Measurements from ENCODE around the gene KCNA5.

The KCNA5 gene

DNA sequence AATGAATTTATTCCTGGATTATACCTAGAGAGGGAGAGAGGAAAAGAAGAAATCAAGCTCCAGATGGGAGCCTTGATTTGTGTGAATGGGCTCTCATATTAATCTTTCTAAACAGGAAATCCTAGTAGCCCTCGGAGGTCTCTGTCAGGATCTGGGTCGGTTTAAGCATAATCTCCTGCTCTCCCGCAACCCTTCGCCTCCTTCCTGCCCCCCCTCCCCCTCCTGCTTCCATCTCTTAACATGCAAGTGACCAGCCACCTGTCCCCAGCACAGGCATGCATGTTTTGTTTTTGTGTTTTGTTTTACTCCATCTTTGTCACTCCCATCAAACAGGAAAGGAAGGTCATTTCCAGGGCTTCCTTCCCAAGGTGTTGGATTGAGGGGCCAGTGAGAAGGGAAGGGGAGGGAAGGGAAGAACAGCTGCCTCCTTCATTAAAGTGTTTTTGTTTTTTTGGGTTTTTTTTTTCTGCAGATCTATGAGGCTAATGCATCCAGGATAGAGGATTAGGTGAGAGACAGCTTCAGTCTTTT is 4.8 kb upstream of the KCNA5 start:
- no peak for DNase-seq (ENCODE audit: low read depth)
- H3K4me3 ChIP-seq (ENCODE audit: control insufficient read depth, low read depth, low read length) = no peak overlapping the region
- TF ChIP-seq, protein P1, sequence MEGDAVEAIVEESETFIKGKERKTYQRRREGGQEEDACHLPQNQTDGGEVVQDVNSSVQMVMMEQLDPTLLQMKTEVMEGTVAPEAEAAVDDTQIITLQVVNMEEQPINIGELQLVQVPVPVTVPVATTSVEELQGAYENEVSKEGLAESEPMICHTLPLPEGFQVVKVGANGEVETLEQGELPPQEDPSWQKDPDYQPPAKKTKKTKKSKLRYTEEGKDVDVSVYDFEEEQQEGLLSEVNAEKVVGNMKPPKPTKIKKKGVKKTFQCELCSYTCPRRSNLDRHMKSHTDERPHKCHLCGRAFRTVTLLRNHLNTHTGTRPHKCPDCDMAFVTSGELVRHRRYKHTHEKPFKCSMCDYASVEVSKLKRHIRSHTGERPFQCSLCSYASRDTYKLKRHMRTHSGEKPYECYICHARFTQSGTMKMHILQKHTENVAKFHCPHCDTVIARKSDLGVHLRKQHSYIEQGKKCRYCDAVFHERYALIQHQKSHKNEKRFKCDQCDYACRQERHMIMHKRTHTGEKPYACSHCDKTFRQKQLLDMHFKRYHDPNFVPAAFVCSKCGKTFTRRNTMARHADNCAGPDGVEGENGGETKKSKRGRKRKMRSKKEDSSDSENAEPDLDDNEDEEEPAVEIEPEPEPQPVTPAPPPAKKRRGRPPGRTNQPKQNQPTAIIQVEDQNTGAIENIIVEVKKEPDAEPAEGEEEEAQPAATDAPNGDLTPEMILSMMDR (IDR thresholded peaks at IDR 0.05; ENCODE audit: control insufficient read depth, insufficient read depth, low read depth, low read length, missing control alignments) = no peak

DNA sequence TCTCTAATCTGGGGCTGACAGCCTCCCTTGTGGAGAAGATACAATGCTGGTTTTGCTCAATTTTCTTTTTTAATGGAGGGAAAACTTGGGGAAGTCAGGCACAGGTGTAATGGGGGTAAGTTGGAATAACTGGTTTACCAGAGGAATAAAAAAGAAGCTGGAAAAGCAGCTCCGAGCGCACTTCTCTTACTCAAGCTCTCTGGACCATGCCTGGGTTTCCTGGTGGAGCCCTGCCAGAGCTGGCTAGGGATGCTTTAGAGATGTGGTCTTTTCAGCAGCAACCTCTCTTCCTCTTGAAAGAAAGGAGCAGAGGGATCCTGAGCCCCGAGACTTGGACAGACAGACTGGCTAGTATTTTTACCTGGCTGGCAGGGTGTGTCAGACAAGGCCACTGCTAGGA is 3.9 kb upstream of the KCNA5 start:
- no peak for DNase-seq (ENCODE audit: low read depth)
- TF ChIP-seq, protein P1 (IDR thresholded peaks at IDR 0.05; ENCODE audit: control insufficient read depth, insufficient read depth, low read depth, low read length, missing control alignments) = no peak
- no peak overlapping the region for H3K4me3 ChIP-seq (ENCODE audit: control insufficient read depth, low read depth, low read length)

DNA sequence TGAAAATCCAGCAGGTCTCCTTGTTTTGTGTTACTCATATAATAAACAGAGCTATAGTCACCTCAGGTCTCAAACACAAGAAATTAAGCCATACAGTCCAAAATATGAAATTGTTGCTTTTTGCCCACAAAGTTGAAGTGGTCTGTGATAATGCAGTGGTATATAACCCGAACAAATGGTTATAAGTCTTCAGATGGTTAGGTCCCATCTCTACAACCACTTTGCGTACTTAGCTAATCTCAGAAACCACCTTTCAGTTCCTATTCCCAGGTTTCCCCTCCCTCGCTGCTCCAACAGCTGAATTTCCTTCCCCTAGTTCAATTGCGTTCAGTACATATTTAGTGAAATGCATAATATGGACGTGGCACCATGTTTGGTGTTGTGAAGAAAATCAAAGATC is 3.3 kb upstream of the KCNA5 start:
- TF ChIP-seq, protein P1 (IDR thresholded peaks at IDR 0.05; ENCODE audit: control insufficient read depth, insufficient read depth, low read depth, low read length, missing control alignments) = no peak
- DNase-seq (ENCODE audit: low read depth) = no peak
- no peak overlapping the region for H3K4me3 ChIP-seq (ENCODE audit: control insufficient read depth, low read depth, low read length)

- no peak overlapping the region for H3K4me3 ChIP-seq (ENCODE audit: control insufficient read depth, low read depth, low read length)
- DNase-seq (ENCODE audit: low read depth) = no peak
Measured at GRCh38 chr12:5044420-5045295, 979 bp downstream of the KCNA5 start.

GRCh38 chr12:5047094-5047493 is 3.4 kb downstream of the KCNA5 start:
- DNase-seq (ENCODE audit: low read depth) = no peak
- TF ChIP-seq, protein P1 (IDR thresholded peaks at IDR 0.05; ENCODE audit: control insufficient read depth, insufficient read depth, low read depth, low read length, missing control alignments) = no peak
- H3K4me3 ChIP-seq (ENCODE audit: control insufficient read depth, low read depth, low read length) = no peak overlapping the region

More at GRCh38 chr12:5044420-5045295, 979 bp downstream of the KCNA5 start:
- TF ChIP-seq, protein P1 (IDR thresholded peaks at IDR 0.05; ENCODE audit: control insufficient read depth, insufficient read depth, low read depth, low read length, missing control alignments) = no peak

DNA sequence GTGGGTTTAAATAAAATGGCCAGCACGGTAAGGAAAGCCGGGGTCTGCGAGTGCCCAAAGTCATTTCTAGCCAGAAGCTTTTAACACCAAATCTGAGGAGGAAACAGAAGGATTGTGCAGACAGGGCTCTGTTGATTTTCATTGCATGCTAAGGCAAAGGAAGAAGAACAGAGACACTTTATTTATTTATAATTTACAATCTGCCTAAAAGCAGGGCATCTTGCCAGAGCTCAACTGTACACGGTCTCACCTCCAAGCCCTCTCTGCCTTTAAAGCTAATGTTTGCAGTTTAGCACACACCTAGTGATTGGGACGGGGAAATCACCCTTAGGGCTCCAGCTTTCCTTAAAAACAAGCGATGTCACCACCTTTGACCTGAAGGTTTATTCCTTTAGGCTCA is 4.0 kb downstream of the KCNA5 start:
- H3K4me3 ChIP-seq (ENCODE audit: control insufficient read depth, low read depth, low read length) = no peak overlapping the region
- TF ChIP-seq, protein P1 (IDR thresholded peaks at IDR 0.05; ENCODE audit: control insufficient read depth, insufficient read depth, low read depth, low read length, missing control alignments) = no peak
- DNase-seq (ENCODE audit: low read depth) = no peak
